HEK293 (cell line): ENCODE measurements around the gene MFAP1.
"Not testable (repeated sequence)": the region's sequence is repeated elsewhere in the genome, so short reads cannot be mapped to it uniquely, and the experiment has no call there.

Experiments
- CTCF ChIA-PET: fragments of 350-600 bp; formaldehyde crosslinking; extraction: SDS; loops from one replicate; lab custom pipeline; 2021; ENCODE audit warnings: antibody characterized with exemption; lab: Yijun Ruan, JAX
- POLR2A ChIA-PET: fragments of 300-600 bp; formaldehyde crosslinking; extraction: SDS; loops from one replicate; lab custom pipeline; 2020; ENCODE audit warnings: antibody characterized with exemption, inconsistent platforms; lab: Yijun Ruan, JAX
- H3K27ac ChIP-seq: fragments of 200-500 bp; sonication (Bioruptor generic); 2 replicates; pipeline ENCODE4 v1.5.1; 2014; ENCODE audit warnings: low read depth, low read length, control low read depth, inconsistent platforms; ENCODE audit errors: extremely low read depth
- H3K36me3 ChIP-seq, 2 experiments: fragments of 200-500 bp in 1 of 2; sonication (Bioruptor generic) in 1 of 2; 1 replicate in 1 of 2; 2 replicates in 1 of 2; pipeline ENCODE4 v1.5.1; 2014 to 2017; ENCODE audit warnings: inconsistent platforms in 2 of 2, low read length in 2 of 2; ENCODE audit not compliant: control insufficient read depth in 2 of 2, insufficient read depth in 1 of 2
- H3K4me1 ChIP-seq: fragments of 200-500 bp; sonication (Bioruptor generic); 2 replicates; pipeline ENCODE4 v1.5.1; 2014; ENCODE audit warnings: mild to moderate bottlenecking, low read length, inconsistent platforms; ENCODE audit not compliant: control insufficient read depth, insufficient read depth
- H3K4me3 ChIP-seq: 2 replicates; pipeline ENCODE4 v1.5.1; 2011; ENCODE audit warnings: low read depth, mild to moderate bottlenecking, control low read depth, low read length, moderate library complexity
- H3K9me3 ChIP-seq: fragments of 200-500 bp; sonication (Bioruptor generic); 2 replicates; pipeline ENCODE4 v1.5.1; 2014; ENCODE audit warnings: low read depth, low read length, inconsistent platforms; ENCODE audit not compliant: control insufficient read depth, insufficient read depth
- OSR2 ChIP-seq: fragments of 450-650 bp; formaldehyde crosslinking; IDR thresholded peaks from 2 replicates; pipeline ENCODE4 v1.5.1; 2016; ENCODE audit warnings: missing biosample characterization, missing genetic modification characterization
- PRDM1 ChIP-seq: fragments of 450-650 bp; formaldehyde crosslinking; IDR thresholded peaks from 2 replicates; pipeline ENCODE4; 2016; ENCODE audit warnings: missing biosample characterization, missing genetic modification characterization
- SCRT1 ChIP-seq: fragments of 450-650 bp; formaldehyde crosslinking; IDR thresholded peaks from 2 replicates; pipeline ENCODE4 v1.5.1; 2016; ENCODE audit warnings: missing biosample characterization, missing genetic modification characterization, borderline replicate concordance
- SCRT2 ChIP-seq: fragments of 450-650 bp; formaldehyde crosslinking; IDR thresholded peaks from 2 replicates; pipeline ENCODE4 v1.5.1; 2016; ENCODE audit warnings: missing biosample characterization, missing genetic modification characterization
- ZNF239 ChIP-seq: fragments of 450-650 bp; formaldehyde crosslinking; IDR thresholded peaks from 2 replicates; pipeline ENCODE4 v1.5.1; 2016; ENCODE audit warnings: missing biosample characterization, missing genetic modification characterization
- ZNF362 ChIP-seq: fragments of 450-650 bp; formaldehyde crosslinking; IDR thresholded peaks from 2 replicates; pipeline ENCODE4 v1.5.1; 2016; ENCODE audit warnings: missing biosample characterization, missing genetic modification characterization
- ZSCAN16 ChIP-seq: fragments of 450-650 bp; formaldehyde crosslinking; IDR thresholded peaks from 2 replicates; pipeline ENCODE4 v1.5.1; 2016; ENCODE audit warnings: missing biosample characterization, missing genetic modification characterization

The MFAP1 gene

GRCh38 chr15:43832485-43832884 lies 8.0 kb upstream of the MFAP1 start:
- CTCF ChIA-PET, H3K27ac ChIP-seq, H3K9me3 ChIP-seq, H3K4me3 ChIP-seq: not testable (repeated sequence)
- POLR2A ChIA-PET: interaction anchor here (0.6 kb wide), 1 partner anchor 16 kb away, joined by 3 read pairs; no protein-coding TSS in a partner anchor
- TF ChIP-seq ZSCAN16 (tag by site-specific recombination) (peak; percentile 54; the same call in 1 of the 2 replicates), OSR2 (peak; percentile 33; the same call in 1 of the 2 replicates), ZNF362 (peak; percentile 69; the same call in 1 of the 2 replicates)
- TF ChIP-seq, all 188 proteins: peak for 3; not testable (repeated sequence) for 185
- peaks cover 33 to 49% of the 10 kb centered on the region in 2 experiments for H3K36me3 ChIP-seq
- H3K4me1 ChIP-seq: not testable (repeated sequence)

GRCh38 chr15:43831519-43832052 lies 7.1 kb upstream of the MFAP1 start:
- peak; percentile 58; the same call in 1 of the 2 replicates for TF ChIP-seq SCRT2 (tag by site-specific recombination)
- TF ChIP-seq SCRT1 (tag by site-specific recombination): 0 out of 2 replicates have a peak, but pooled peaks have one; percentile 57
- CTCF ChIA-PET: interaction anchor here (0.6 to 1.0 kb wide), 3 partner anchors 61 to 762 kb away, joined by 3 read pairs; no protein-coding TSS in a partner anchor
- H3K9me3 ChIP-seq, H3K4me3 ChIP-seq, H3K27ac ChIP-seq, H3K4me1 ChIP-seq: not testable (repeated sequence)
- H3K36me3 ChIP-seq: peaks cover 24 to 42% of the 10 kb centered on the region in 2 experiments
- POLR2A ChIA-PET: interaction anchor here (0.9 to 1.5 kb wide), 2 partner anchors 9 to 10 kb away, joined by 3 to 4 read pairs; no protein-coding TSS in a partner anchor

- H3K27ac ChIP-seq, H3K4me3 ChIP-seq, H3K9me3 ChIP-seq, H3K4me1 ChIP-seq: not testable (repeated sequence)
- POLR2A ChIA-PET: interaction anchor here (1.5 kb wide), 1 partner anchor 10 kb away, joined by 4 read pairs; no protein-coding TSS in a partner anchor
- CTCF ChIA-PET: interaction anchor here (0.6 to 1.0 kb wide), 2 partner anchors 60 to 763 kb away, joined by 3 read pairs; no protein-coding TSS in a partner anchor
- peaks cover 23 to 34% of the 10 kb centered on the region in 2 experiments for H3K36me3 ChIP-seq
Measured at GRCh38 chr15:43830691-43831275, 6.3 kb upstream of the MFAP1 start.

- POLR2A ChIA-PET, H3K27ac ChIP-seq, H3K4me1 ChIP-seq, CTCF ChIA-PET, H3K9me3 ChIP-seq, H3K4me3 ChIP-seq: not testable (repeated sequence)
- peaks cover 17 to 27% of the 10 kb centered on the region in 2 experiments for H3K36me3 ChIP-seq
Measured at GRCh38 chr15:43829951-43830540, 5.6 kb upstream of the MFAP1 start.

GRCh38 chr15:43828061-43828657 lies 3.7 kb upstream of the MFAP1 start:
- Histone ChIP-seq H3K36me3 (peaks cover 13 to 20% of the 10 kb centered on the region in 2 experiments; a peak in 2 of 3 replicates), H3K9me3 (no peaks in the 10 kb centered on the region), H3K27ac (peak overlapping the region; percentile 18; the same call in 1 of the 2 replicates), H3K4me1 (0 out of 2 replicates have a peak, but pooled peaks cover 4% of the 10 kb centered on the region), H3K4me3 (peak overlapping the region; percentile 70)
- POLR2A ChIA-PET: no interaction called here
- 0 out of 2 replicates have a peak, but pooled peaks have one; percentile 32 for TF ChIP-seq PRDM1 (tag by site-specific recombination)
- no peak for TF ChIP-seq ZNF239 (tag by site-specific recombination)
- CTCF ChIA-PET: no interaction called here
